Heart left ventricle (tissue), 13 donors: ENCODE measurements around the gene C4BPA.

Experiments
- POLR2A ChIP-seq, 2 donors: fragments of 450-650 bp; IDR thresholded peaks; one replicate each; pipeline ENCODE4 v1.6.1; 2017; ENCODE audit warnings: antibody characterized with exemption in 2 of 2, mild to moderate bottlenecking in 2 of 2, moderate library complexity in 2 of 2
- TF ChIP-seq, protein P1 (sequence below), 12 donors: fragments of 200-600 bp; sonication (generic) in 4 of 12; IDR thresholded peaks; one replicate each; pipeline versions ENCODE4 v1.5.0 to v1.8.0; 2018 to 2022; ENCODE audit warnings: antibody characterized with exemption in 12 of 12, mild to moderate bottlenecking in 5 of 12
- donor health status: ischemic (EF 13 %, LVEDD 7.1; RV severe dilation, severe dysfunction).
- donor health status: DM: no; HTN: yes; CAD: no.
- donor health status: DM: no; HTN: no; CAD: no.
- donor health status: ischemic (EF 25% LVEDD 6.9; RV normal size, moderate dysfunction).
- donor health status: ischemic (EF 25% LVEDD 5.7; RV mildly dilated, moderate dysfunction).
- donor health status: ischemic (EF 35%, LVEDD 5.7; RV mildly dilated, moderate dysfunction).
- donor health status: nonischemic (EF 11% LVEDD 7.7; RV severe dilation, severe dysfunction).
- donor health status: DM: yes; HTN: yes; CAD: no.
- donor health status: PGD.
- donor health status: ischemic (EF 29% LVEDD 5.4; RV normal size, mild dysfunction).
- donor health status: nonischemic (EF 23%, LVEDD 6.1; RV moderate dilation, normal function).

DNA sequence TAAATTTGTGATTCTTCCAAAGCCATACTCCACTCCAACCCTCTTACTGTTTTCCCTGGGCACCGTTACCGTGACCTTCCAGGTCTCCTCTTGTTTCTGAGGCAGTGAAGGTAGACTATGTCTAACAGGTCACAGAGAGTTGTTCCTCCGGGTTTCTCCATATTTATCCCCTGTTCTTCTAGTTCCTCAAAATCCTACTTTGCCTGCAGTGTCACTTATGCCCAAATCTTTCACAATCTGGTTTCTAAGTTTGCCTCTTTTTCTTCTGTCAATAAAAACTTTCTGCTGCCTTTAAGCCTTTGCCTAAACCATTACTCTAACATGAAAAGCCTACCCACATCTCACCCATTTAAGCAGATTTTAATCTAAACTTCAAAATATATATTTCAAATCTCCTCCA is 87.7 kb downstream of the C4BPA start:
- TF ChIP-seq, protein P1, sequence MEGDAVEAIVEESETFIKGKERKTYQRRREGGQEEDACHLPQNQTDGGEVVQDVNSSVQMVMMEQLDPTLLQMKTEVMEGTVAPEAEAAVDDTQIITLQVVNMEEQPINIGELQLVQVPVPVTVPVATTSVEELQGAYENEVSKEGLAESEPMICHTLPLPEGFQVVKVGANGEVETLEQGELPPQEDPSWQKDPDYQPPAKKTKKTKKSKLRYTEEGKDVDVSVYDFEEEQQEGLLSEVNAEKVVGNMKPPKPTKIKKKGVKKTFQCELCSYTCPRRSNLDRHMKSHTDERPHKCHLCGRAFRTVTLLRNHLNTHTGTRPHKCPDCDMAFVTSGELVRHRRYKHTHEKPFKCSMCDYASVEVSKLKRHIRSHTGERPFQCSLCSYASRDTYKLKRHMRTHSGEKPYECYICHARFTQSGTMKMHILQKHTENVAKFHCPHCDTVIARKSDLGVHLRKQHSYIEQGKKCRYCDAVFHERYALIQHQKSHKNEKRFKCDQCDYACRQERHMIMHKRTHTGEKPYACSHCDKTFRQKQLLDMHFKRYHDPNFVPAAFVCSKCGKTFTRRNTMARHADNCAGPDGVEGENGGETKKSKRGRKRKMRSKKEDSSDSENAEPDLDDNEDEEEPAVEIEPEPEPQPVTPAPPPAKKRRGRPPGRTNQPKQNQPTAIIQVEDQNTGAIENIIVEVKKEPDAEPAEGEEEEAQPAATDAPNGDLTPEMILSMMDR (IDR thresholded peaks at IDR 0.05), result no peak
- TF ChIP-seq POLR2A (IDR thresholded peaks at IDR 0.05), result no peak
